AG04449 (cell line): Measurements from ENCODE around the gene SLC6A3.

ENCODE experiments used
- CTCF ChIA-PET: fragments of 350-600 bp; formaldehyde crosslinking; extraction: SDS; loops from one replicate; lab custom pipeline; 2021; ENCODE audit warnings: antibody characterized with exemption; lab: Yijun Ruan, JAX
- POLR2A ChIA-PET: fragments of 400-600, 350-600 bp; formaldehyde crosslinking; extraction: SDS; loops from one replicate; lab custom pipeline; 2020; ENCODE audit warnings: antibody characterized with exemption, inconsistent platforms; lab: Yijun Ruan, JAX
- DNase-seq: peaks from one replicate; pipeline ENCODE4 v3.0.0-alpha.2; 2010; ENCODE audit warnings: low read depth, low spot score
- H3K4me3 ChIP-seq: 2 replicates; pipeline ENCODE4 v1.5.1; 2011; ENCODE audit warnings: low read depth, mild to moderate bottlenecking, control low read depth, low read length
- CTCF ChIP-seq: IDR thresholded peaks from one replicate; pipeline ENCODE4 v1.5.1; 2011; ENCODE audit warnings: mild to moderate bottlenecking, moderate library complexity, low read length, control low read depth, inconsistent platforms; ENCODE audit not compliant: insufficient read depth; ENCODE audit errors: missing control alignments

SLC6A3 gene

GRCh38 chr5:1394881-1395860 lies 50.1 kb downstream of the SLC6A3 start:
- no peak overlapping the region for H3K4me3 ChIP-seq
- DNase-seq: no peak
- ChIA-PET POLR2A (no interaction called here), CTCF (no interaction called here)
- TF ChIP-seq CTCF: no peak

- no peak for TF ChIP-seq CTCF
- no peak for DNase-seq
- ChIA-PET POLR2A (no interaction called here), CTCF (no interaction called here)
- H3K4me3 ChIP-seq: no peak overlapping the region
Measured at GRCh38 chr5:1393571-1394501, 51.4 kb downstream of the SLC6A3 start.

- ChIA-PET POLR2A (no interaction called here), CTCF (no interaction called here)
- no peak for TF ChIP-seq CTCF
Measured at GRCh38 chr5:1392801-1393565, 52.3 kb downstream of the SLC6A3 start.

GRCh38 chr5:1392261-1392660 lies 53.0 kb downstream of the SLC6A3 start:
- CTCF ChIA-PET: no interaction called here
- no peak for DNase-seq
- no peak for TF ChIP-seq CTCF
- POLR2A ChIA-PET: no interaction called here
- no peak overlapping the region for H3K4me3 ChIP-seq

More at GRCh38 chr5:1392801-1393565, 52.3 kb downstream of the SLC6A3 start:
- DNase-seq: no peak
- no peak overlapping the region for H3K4me3 ChIP-seq

- CTCF ChIA-PET: no interaction called here
- no peak for TF ChIP-seq CTCF
- H3K4me3 ChIP-seq: no peak overlapping the region
- DNase-seq: no peak
- POLR2A ChIA-PET: no interaction called here
Measured at GRCh38 chr5:1391691-1392090, 53.5 kb downstream of the SLC6A3 start.
